HEK293 (cell line): ENCODE data around the gene POLK.

Experiments used
- CTCF ChIP-seq: fragments of 450-650 bp; formaldehyde crosslinking; IDR thresholded peaks from 2 replicates; pipeline ENCODE4 v1.5.1; 2016; ENCODE audit warnings: missing biosample characterization, missing genetic modification characterization
- EGR2 ChIP-seq: fragments of 450-650 bp; formaldehyde crosslinking; IDR thresholded peaks from 2 replicates; pipeline ENCODE4 v1.5.1; 2016; ENCODE audit warnings: low read depth, missing biosample characterization, missing genetic modification characterization
- KLF1 ChIP-seq: fragments of 450-650 bp; formaldehyde crosslinking; IDR thresholded peaks from 2 replicates; pipeline ENCODE4 v1.5.1; 2016; ENCODE audit warnings: missing biosample characterization, missing genetic modification characterization

GRCh38 chr5:75471193-75471592, 40.5 kb upstream of the POLK start:
- TF ChIP-seq EGR2 (tag by site-specific recombination) = no peak
- TF ChIP-seq CTCF (tag by site-specific recombination) = no peak
- TF ChIP-seq KLF1 (tag by site-specific recombination) = no peak
